GM18861 (cell line): Measurements from ENCODE around the gene CDYL.
"Not testable (repeated sequence)": the region's sequence is repeated elsewhere in the genome, so short reads cannot be mapped to it uniquely, and the experiment has no call there.

Source experiments
- ATAC-seq: cut with Tn5 transposase; IDR thresholded peaks from one replicate; pipeline ENCODE4 v1.9.1; 2021; ENCODE audit not compliant: unreplicated experiment

CDYL gene

GRCh38 chr6:4983322-4983721 is 207.1 kb downstream of the CDYL start:
- no peak for ATAC-seq

GRCh38 chr6:4986999-4987398 is 210.8 kb downstream of the CDYL start:
- no peak for ATAC-seq

GRCh38 chr6:4987432-4987831 is 211.2 kb downstream of the CDYL start:
- no peak for ATAC-seq

- ATAC-seq: no peak
These were observed 218.5 kb downstream of the CDYL start for GRCh38 chr6:4994741-4995140.

- no peak for ATAC-seq
These were observed 221.7 kb downstream of the CDYL start for GRCh38 chr6:4997862-4998261.

GRCh38 chr6:4999586-4999985 is 223.4 kb downstream of the CDYL start:
- ATAC-seq: no peak

GRCh38 chr6:5003604-5004372 is 227.6 kb downstream of the CDYL start, which contains the start of gene RPP40:
TSS of gene RPP40 (minus strand) at chr6:5004037. CDS start at chr6:5004002, 35 bp downstream.
- peak; percentile 94 for ATAC-seq

GRCh38 chr6:5004373-5005037 is 228.3 kb downstream of the CDYL start:
- no peak for ATAC-seq

GRCh38 chr6:5005038-5005433 is 228.8 kb downstream of the CDYL start:
- ATAC-seq: not testable (repeated sequence)
